Naive B cell (primary cell): Measurements from ENCODE around the gene CHST8. TPM values are rescaled to one million over a fixed set of nuclear protein-coding genes. Genes with fewer than 3 reads are reported as not detected.

Experiments
- ATAC-seq, 2 donors: fragments of 150-1000 bp; cut with Tn5 transposase; 2 replicates each; pipeline ENCODE4 v1.10.0; 2021; ENCODE audit warnings: low read depth in 2 of 2, mild to moderate bottlenecking in 2 of 2, moderate library complexity in 2 of 2
- DNase-seq: peaks from one replicate; pipeline ENCODE4 v3.0.0; 2022
- H3K27ac Mint-ChIP-seq, 6 donors: one replicate each; pipeline ENCODE4 v1.8.0; 2020 to 2022; ENCODE audit warnings: mild to moderate bottlenecking in 6 of 6, mixed read lengths in 6 of 6, moderate library complexity in 5 of 6, inconsistent platforms in 2 of 6
- H3K27me3 Mint-ChIP-seq, 3 donors: one replicate each; pipeline ENCODE4 v1.8.0; 2021 to 2022; ENCODE audit warnings: mixed read lengths in 3 of 3, mild to moderate bottlenecking in 1 of 3
- H3K36me3 Mint-ChIP-seq, 2 donors: one replicate each; pipeline ENCODE4 v1.8.0; 2020 to 2022; ENCODE audit warnings: mixed read lengths in 2 of 2, inconsistent platforms in 1 of 2, mild to moderate bottlenecking in 1 of 2
- H3K4me1 Mint-ChIP-seq, 3 donors: one replicate each; pipeline ENCODE4 v1.8.0; 2020 to 2022; ENCODE audit warnings: mixed read lengths in 3 of 3, inconsistent platforms in 1 of 3, mild to moderate bottlenecking in 1 of 3, moderate library complexity in 1 of 3
- H3K4me3 Mint-ChIP-seq, 8 donors: one replicate each; pipeline ENCODE4 v1.8.0; 2020 to 2022; ENCODE audit warnings: mild to moderate bottlenecking in 8 of 8, mixed read lengths in 8 of 8, moderate library complexity in 8 of 8, inconsistent platforms in 2 of 8
- H3K9me3 Mint-ChIP-seq, 7 donors: one replicate each; pipeline ENCODE4 v1.8.0; 2020 to 2022; ENCODE audit warnings: mixed read lengths in 7 of 7, mild to moderate bottlenecking in 5 of 7, inconsistent platforms in 2 of 7, moderate library complexity in 1 of 7
- polyA plus RNA-seq, 6 donors: library from polyadenylated mRNA; unstranded; fragments of 300-500 nt; fragmentation: Illumina TruSeq; gene quantifications; one replicate each; pipeline ENCODE4 v1.2.3, GENCODE V29; 2021; ENCODE audit warnings: low read depth in 6 of 6

Gene CHST8
- polyA plus RNA-seq, 6 donors from 2014 or later: 0.17 to 0.55 TPM; not detected in 4

DNA sequence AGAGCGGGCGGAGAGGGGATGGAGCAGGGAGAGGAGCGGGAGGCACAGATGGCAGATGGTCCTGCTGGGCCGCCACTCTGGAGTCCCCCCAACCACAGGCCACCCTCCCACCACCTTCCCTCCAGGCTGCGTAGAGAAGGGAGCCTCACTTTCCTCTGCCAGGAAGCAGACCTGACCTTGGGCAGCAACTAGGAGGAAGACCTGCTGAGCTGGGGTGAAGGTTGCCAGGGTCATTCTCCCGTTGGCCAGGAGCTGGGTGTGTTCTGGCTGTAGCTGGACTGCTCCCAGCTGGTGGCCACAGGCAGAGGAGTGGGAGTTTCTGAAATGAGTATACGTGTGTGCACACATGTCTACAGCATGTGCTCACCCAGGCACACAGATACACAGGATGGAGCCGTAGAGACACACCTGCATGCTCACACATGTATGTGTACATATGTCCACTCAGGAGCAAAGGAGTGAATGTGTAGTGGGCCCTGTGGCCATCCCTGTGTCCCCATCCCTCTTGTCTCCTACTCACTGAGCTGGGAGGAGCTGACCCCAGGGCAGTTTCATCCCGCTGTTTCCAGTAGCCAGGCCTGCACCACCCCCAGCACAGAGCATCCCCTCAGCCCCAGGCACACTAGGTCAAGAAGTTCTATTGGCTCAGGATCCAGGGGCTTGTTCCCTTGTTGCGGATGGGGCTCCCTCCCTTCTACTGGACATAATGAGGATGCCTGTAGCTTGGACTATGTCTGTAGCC is 53.0 kb downstream of the CHST8 start:
- Mint-ChIP-seq H3K9me3 (peaks cover 0 to 8% (median 0%) of the 10 kb centered on the region in 7 donors), H3K4me1 (no peaks in the 10 kb centered on the region), H3K27me3 (peaks cover 14 to 43% (median 28%) of the 10 kb centered on the region in 3 donors), H3K27ac (no peak overlapping the region), H3K36me3 (no peaks in the 10 kb centered on the region), H3K4me3 (no peak overlapping the region)
- ATAC-seq: no peak
- DNase-seq: no peak

GRCh38 chr19:33675501-33676124 is 53.9 kb downstream of the CHST8 start:
- no peaks in the 10 kb centered on the region for H3K36me3 Mint-ChIP-seq
- H3K4me3 Mint-ChIP-seq: no peak overlapping the region
- H3K9me3 Mint-ChIP-seq: peaks cover 0 to 8% (median 0%) of the 10 kb centered on the region in 7 donors
- DNase-seq: no peak
- no peak overlapping the region for H3K27ac Mint-ChIP-seq
- H3K4me1 Mint-ChIP-seq: no peaks in the 10 kb centered on the region
- peaks cover 12 to 43% (median 28%) of the 10 kb centered on the region in 3 donors for H3K27me3 Mint-ChIP-seq
- no peak for ATAC-seq

DNA sequence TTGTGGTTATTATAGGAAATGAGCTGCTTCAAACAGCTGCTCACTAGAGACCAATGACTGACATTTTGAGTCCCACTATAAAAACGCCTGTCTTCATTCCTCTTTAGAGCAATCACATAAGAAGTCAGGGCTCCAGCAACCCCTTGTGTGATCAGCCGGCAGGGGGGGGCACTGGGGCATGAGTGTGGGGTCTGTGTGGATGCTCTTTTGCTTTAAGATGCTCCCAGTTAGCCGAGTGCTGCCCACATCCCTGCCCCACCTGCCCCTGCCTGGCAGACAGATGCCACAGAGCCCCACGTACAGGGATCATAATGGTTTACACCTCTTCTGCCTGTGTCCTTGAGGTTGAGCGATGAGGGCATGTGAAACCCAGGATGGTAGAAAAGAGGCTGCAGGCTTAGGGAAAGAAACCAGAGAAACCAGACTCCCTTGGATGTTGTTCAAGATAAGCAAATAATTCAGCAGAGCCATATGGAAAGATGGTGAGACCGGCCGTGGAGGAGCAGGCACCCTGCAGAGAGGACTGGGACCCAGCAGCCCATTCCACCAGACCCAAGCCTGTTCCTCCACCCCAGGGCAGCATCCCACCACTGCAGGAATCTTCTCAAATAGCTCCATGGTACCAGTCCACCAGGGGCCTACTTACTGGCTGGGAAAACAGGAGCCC is 55.4 kb downstream of the CHST8 start:
- H3K4me3 Mint-ChIP-seq: no peak overlapping the region
- H3K27ac Mint-ChIP-seq: no peak overlapping the region
- H3K9me3 Mint-ChIP-seq: peaks cover 0 to 8% (median 0%) of the 10 kb centered on the region in 7 donors
- H3K27me3 Mint-ChIP-seq: peaks cover 12 to 36% (median 28%) of the 10 kb centered on the region in 3 donors
- H3K36me3 Mint-ChIP-seq: no peaks in the 10 kb centered on the region
- no peaks in the 10 kb centered on the region for H3K4me1 Mint-ChIP-seq
- ATAC-seq: no peak
- no peak for DNase-seq

DNA sequence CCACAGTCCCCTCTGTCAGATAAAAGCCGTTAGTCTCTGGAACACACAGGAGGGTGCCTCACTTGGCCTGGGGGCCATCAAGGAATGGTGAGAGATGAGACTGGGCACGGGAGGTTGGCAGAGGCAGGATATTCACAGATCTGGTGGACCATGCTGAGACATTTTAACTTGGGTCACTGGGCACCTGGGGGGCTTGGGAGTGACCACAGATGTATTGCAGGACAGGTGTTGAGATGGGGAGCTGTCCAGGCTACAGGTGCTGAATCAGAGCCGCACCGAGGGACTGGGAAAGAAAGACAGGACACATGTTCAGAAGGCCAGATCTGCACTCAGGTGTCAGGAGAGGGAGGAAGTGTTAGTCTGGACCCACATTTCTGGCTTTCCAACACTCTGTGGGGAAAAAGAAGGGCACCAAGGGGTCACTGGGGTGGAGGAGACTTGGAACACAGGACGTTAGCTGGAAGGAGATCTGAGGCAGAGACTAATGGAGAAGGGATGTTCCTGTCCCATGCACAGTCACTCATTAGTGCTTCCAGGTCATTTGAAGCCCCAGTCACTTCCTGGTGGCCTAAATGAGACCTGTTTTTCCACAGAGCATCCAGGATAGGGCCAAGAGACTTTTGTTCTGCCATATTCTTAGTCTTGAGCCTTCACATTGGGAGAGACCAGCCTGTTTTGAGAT is 56.1 kb downstream of the CHST8 start:
- Mint-ChIP-seq H3K4me1 (no peaks in the 10 kb centered on the region), H3K36me3 (no peaks in the 10 kb centered on the region), H3K9me3 (peaks cover 0 to 8% (median 0%) of the 10 kb centered on the region in 7 donors), H3K27me3 (peaks cover 19 to 36% (median 34%) of the 10 kb centered on the region in 3 donors), H3K4me3 (no peak overlapping the region), H3K27ac (no peak overlapping the region)
- no peak for DNase-seq
- ATAC-seq: no peak

- Mint-ChIP-seq H3K4me3 (no peak overlapping the region), H3K36me3 (no peaks in the 10 kb centered on the region), H3K9me3 (peaks cover 0 to 8% (median 0%) of the 10 kb centered on the region in 7 donors), H3K27ac (no peak overlapping the region), H3K27me3 (peaks cover 26 to 44% (median 38%) of the 10 kb centered on the region in 3 donors), H3K4me1 (no peaks in the 10 kb centered on the region)
- no peak for DNase-seq
- ATAC-seq: no peak
Observed at GRCh38 chr19:33678796-33679585, 57.2 kb downstream of the CHST8 start.

GRCh38 chr19:33679696-33680095 is 57.9 kb downstream of the CHST8 start:
- DNase-seq (no peak), ATAC-seq (no peak)
- Mint-ChIP-seq H3K4me3 (no peak overlapping the region), H3K27me3 (peaks cover 26 to 43% (median 34%) of the 10 kb centered on the region in 3 donors), H3K36me3 (no peaks in the 10 kb centered on the region), H3K4me1 (no peaks in the 10 kb centered on the region), H3K27ac (peak overlapping the region in 1 of 6 donors; percentile 89), H3K9me3 (peaks cover 0 to 8% (median 0%) of the 10 kb centered on the region in 7 donors)

- H3K27me3 Mint-ChIP-seq: peaks cover 35 to 47% (median 43%) of the 10 kb centered on the region in 3 donors
- no peaks in the 10 kb centered on the region for H3K4me1 Mint-ChIP-seq
- no peak for DNase-seq
- no peak overlapping the region for H3K27ac Mint-ChIP-seq
- H3K9me3 Mint-ChIP-seq: peaks cover 0 to 8% (median 0%) of the 10 kb centered on the region in 7 donors
- no peak overlapping the region for H3K4me3 Mint-ChIP-seq
- no peak for ATAC-seq
- H3K36me3 Mint-ChIP-seq: no peaks in the 10 kb centered on the region
Observed at GRCh38 chr19:33681081-33681680, 59.4 kb downstream of the CHST8 start.

GRCh38 chr19:33683881-33684537 is 62.3 kb downstream of the CHST8 start:
- Mint-ChIP-seq H3K36me3 (no peaks in the 10 kb centered on the region), H3K9me3 (no peaks in the 10 kb centered on the region), H3K27me3 (peaks cover 35 to 50% (median 37%) of the 10 kb centered on the region in 3 donors), H3K4me1 (no peaks in the 10 kb centered on the region), H3K4me3 (no peak overlapping the region), H3K27ac (no peak overlapping the region)
- no peak for DNase-seq
- no peak for ATAC-seq

- no peaks in the 10 kb centered on the region for H3K36me3 Mint-ChIP-seq
- H3K9me3 Mint-ChIP-seq: no peaks in the 10 kb centered on the region
- no peaks in the 10 kb centered on the region for H3K4me1 Mint-ChIP-seq
- DNase-seq (no peak), ATAC-seq (no peak)
- H3K27me3 Mint-ChIP-seq: peaks cover 32 to 50% (median 37%) of the 10 kb centered on the region in 3 donors
- no peak overlapping the region for H3K27ac Mint-ChIP-seq
- H3K4me3 Mint-ChIP-seq: no peak overlapping the region
Observed at GRCh38 chr19:33684538-33685232, 62.9 kb downstream of the CHST8 start.

DNA sequence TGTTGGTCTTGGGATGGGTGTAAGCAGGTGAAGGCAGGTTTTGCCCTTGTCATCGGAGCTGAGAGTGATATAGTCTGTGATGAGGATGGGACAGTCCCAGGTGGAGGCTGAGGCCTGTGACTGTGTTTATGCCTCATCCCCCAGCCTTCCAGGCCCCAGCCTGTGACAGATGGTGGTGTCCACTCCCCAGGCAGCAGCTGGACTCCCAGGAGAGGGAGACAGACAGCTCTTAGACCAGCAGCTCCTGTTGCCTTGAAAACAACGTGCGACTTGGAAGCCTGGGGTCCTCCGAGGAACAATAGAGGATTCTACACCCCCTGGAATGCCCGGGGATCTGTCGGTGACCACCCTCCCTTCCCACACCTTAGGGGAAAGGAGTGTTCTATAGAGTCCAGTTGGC is 63.8 kb downstream of the CHST8 start:
- DNase-seq: no peak
- H3K4me1 Mint-ChIP-seq: no peaks in the 10 kb centered on the region
- H3K4me3 Mint-ChIP-seq: no peak overlapping the region
- no peaks in the 10 kb centered on the region for H3K9me3 Mint-ChIP-seq
- no peaks in the 10 kb centered on the region for H3K36me3 Mint-ChIP-seq
- ATAC-seq: no peak
- H3K27me3 Mint-ChIP-seq: peaks cover 32 to 50% (median 44%) of the 10 kb centered on the region in 3 donors
- no peak overlapping the region for H3K27ac Mint-ChIP-seq

DNA sequence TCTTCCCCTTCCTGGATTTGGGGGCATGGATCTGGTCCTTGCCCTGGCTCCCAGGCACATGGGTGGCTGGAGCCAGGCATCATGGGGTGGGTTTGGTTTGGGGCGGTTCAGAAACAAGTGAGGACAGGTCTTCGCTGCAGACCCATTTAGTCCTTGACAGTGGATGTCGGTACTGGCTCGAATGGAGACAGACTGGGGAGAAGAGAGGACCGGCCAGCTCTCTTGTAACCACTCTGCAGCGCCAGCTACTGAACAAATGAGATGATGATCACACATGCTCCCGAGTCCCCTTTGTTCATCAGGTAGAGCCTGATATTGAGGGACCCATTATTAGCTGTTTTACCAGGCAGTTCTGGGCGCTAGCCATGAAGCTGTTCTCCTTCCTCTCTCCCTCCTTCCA is 64.5 kb downstream of the CHST8 start:
- no peak overlapping the region for H3K27ac Mint-ChIP-seq
- H3K36me3 Mint-ChIP-seq: no peaks in the 10 kb centered on the region
- H3K4me1 Mint-ChIP-seq: no peaks in the 10 kb centered on the region
- H3K27me3 Mint-ChIP-seq: peaks cover 32 to 50% (median 45%) of the 10 kb centered on the region in 3 donors
- ATAC-seq (no peak), DNase-seq (no peak)
- no peak overlapping the region for H3K4me3 Mint-ChIP-seq
- H3K9me3 Mint-ChIP-seq: no peaks in the 10 kb centered on the region
